BLaER1 (cell line): ENCODE measurements around the gene MINDY4.

Experiments used
- H3K27ac ChIP-seq: shearing (Covaris generic); formaldehyde crosslinking; 2 replicates; pipeline ENCODE4 v1.8.1; 2022
- H3K27me3 ChIP-seq: shearing (Covaris generic); formaldehyde crosslinking; 2 replicates; pipeline ENCODE4 v1.8.1; 2022
- H3K36me3 ChIP-seq: shearing (Covaris generic); formaldehyde crosslinking; 2 replicates; pipeline ENCODE4 v1.8.1; 2022
- H3K4me1 ChIP-seq: shearing (Covaris generic); formaldehyde crosslinking; 2 replicates; pipeline ENCODE4 v1.8.1; 2022
- H3K4me2 ChIP-seq: shearing (Covaris generic); formaldehyde crosslinking; 2 replicates; pipeline ENCODE4 v1.8.1; 2022
- H3K4me3 ChIP-seq: shearing (Covaris generic); formaldehyde crosslinking; 2 replicates; pipeline ENCODE4 v1.8.1; 2022
- H3K9ac ChIP-seq: shearing (Covaris generic); formaldehyde crosslinking; 2 replicates; pipeline ENCODE4 v1.8.1; 2022
- H3K9me3 ChIP-seq: shearing (Covaris generic); formaldehyde crosslinking; 2 replicates; pipeline ENCODE4 v1.8.1; 2022
- H4K20me1 ChIP-seq: shearing (Covaris generic); formaldehyde crosslinking; 2 replicates; pipeline ENCODE4 v1.8.1; 2022
- Cebpa-rat ChIP-seq: shearing (Covaris generic); IDR thresholded peaks from 2 replicates; pipeline ENCODE4 v1.8.1; 2022

Gene MINDY4

DNA sequence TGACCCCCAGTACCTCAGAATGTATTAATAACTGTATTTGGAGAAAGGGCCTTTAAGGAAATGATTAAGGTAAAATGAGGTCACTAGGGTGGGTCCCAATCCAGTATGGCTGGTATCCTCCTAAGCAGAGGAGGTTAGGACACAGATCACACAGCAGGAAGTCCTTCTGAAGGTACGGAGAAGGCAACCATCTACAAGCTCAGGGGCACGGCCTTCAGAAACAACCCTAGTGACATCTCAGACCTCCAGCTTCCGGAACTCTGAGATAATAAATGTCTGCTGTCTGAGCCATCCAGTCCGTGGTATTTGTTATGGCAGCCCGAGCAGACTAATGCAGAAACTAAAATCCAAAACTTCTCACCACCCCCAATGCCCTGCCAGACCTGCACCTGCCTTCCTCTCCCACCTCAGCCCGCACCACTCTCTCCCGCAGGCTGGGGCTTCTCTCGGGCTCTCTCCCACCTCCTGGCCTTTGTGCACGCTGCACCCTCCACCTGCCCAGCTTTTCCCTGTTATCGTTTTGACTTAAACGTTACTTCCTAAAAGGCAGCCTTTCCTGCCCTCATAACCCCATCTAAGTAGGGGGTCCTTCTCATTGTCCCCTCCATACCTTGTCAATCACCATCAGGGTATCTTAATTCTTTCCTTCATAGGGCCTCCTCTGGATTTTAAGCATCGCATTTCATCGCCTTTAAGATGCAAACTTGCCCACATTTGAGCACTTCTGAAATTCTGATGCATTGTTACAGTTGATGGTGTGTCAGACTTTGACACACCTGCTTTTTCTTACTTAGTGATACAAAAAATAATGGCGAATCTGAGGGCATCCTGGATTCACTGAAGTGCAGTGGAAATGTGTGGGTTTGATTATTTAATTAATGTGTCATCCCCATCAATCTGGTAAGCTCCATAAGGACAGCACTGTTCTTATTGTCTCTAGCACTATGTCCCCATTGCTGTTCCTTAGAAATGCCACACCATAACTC, 108.2 kb downstream of the MINDY4 start:
- no peak overlapping the region for H3K9ac ChIP-seq
- H3K27ac ChIP-seq: no peak overlapping the region
- peaks cover 50% of the 10 kb centered on the region for H3K4me1 ChIP-seq
- no peaks in the 10 kb centered on the region for H3K36me3 ChIP-seq
- no peak overlapping the region for H3K4me2 ChIP-seq
- no peaks in the 10 kb centered on the region for H3K27me3 ChIP-seq
- no peak overlapping the region for H3K4me3 ChIP-seq
- no peaks in the 10 kb centered on the region for H3K9me3 ChIP-seq
- H4K20me1 ChIP-seq: no peaks in the 10 kb centered on the region
- no peak for TF ChIP-seq Cebpa-rat

DNA sequence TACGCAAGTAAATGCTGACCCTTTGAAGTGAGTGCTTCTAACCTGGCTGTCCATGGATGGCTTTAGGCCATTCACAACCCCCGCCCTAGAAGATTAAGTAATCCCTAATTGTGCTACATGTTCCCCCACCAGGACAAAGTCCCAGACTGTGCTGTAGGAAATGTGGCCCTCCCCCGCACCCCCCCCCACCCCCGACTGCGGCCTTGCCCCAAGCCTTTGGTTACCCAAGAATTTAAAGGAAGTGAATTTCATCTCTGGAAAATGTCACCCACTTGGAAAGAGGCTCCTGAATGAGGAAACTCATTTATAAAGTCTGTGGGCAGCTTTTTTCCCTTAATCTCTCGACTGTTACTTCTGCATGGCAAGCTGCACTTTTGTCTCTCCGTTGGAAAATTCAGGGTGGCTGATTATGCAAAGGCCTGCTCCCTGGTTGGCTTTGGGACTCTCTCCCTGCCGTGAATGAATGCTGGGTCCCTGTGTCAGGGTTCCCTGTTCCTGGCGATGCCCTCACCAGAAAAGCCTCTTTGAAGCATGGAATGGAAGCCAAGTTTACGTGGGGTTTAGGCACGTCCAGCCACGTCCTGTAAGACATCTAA, 109.0 kb downstream of the MINDY4 start:
- no peak overlapping the region for H3K27ac ChIP-seq
- no peaks in the 10 kb centered on the region for H4K20me1 ChIP-seq
- no peak overlapping the region for H3K4me3 ChIP-seq
- H3K36me3 ChIP-seq: no peaks in the 10 kb centered on the region
- H3K9ac ChIP-seq: no peak overlapping the region
- peaks cover 50% of the 10 kb centered on the region for H3K4me1 ChIP-seq
- no peaks in the 10 kb centered on the region for H3K27me3 ChIP-seq
- no peak overlapping the region for H3K4me2 ChIP-seq
- TF ChIP-seq Cebpa-rat: no peak
- H3K9me3 ChIP-seq: no peaks in the 10 kb centered on the region

DNA sequence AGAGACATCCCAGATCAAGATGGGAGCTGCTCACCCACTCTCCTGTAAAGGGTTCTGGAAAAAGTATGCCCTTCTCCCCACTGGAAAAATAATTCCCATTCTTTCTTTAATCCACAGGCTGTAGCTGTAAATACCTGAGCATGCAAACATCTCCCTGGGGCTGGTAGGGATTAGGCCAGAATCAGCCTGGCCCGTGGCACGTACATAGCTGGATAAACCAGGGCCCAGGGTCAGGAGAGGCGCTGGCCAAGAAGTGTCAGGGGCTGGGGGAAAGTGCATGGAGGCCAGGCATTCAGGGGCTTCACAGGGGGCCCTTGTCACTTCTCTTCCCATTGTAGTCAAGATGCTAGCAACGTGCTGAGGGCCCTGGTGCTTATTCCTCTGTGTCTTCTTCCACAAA, 109.7 kb downstream of the MINDY4 start:
- Histone ChIP-seq H3K27me3 (no peaks in the 10 kb centered on the region), H3K9ac (no peak overlapping the region), H3K4me1 (peaks cover 50% of the 10 kb centered on the region), H3K27ac (no peak overlapping the region), H3K9me3 (no peaks in the 10 kb centered on the region), H4K20me1 (no peaks in the 10 kb centered on the region), H3K4me2 (no peak overlapping the region), H3K4me3 (no peak overlapping the region), H3K36me3 (no peaks in the 10 kb centered on the region)
- no peak for TF ChIP-seq Cebpa-rat

DNA sequence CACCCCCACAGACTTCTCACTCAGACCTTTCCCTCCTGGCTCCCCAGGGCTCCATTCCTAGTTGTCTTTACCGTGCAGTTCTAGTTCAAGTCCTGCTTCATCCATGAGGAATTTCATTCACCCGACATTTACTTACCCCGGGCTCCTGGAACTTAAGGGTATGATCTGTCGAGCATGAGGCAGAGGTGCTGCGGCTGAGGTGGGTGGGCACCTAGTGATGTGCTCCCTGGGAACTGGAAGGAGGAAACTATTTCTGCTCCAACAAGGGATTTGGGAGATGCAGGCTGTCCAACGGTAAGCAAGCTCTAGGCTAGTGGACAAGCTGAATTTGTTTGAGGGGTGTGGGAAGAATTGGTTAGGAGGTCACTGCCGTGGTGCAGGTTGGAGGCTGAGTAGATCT, 110.2 kb downstream of the MINDY4 start:
- Histone ChIP-seq H3K4me3 (no peak overlapping the region), H3K9ac (no peak overlapping the region), H4K20me1 (no peaks in the 10 kb centered on the region), H3K27me3 (no peaks in the 10 kb centered on the region), H3K4me1 (peaks cover 50% of the 10 kb centered on the region), H3K27ac (no peak overlapping the region), H3K4me2 (no peak overlapping the region), H3K9me3 (no peaks in the 10 kb centered on the region), H3K36me3 (no peaks in the 10 kb centered on the region)
- no peak for TF ChIP-seq Cebpa-rat

DNA sequence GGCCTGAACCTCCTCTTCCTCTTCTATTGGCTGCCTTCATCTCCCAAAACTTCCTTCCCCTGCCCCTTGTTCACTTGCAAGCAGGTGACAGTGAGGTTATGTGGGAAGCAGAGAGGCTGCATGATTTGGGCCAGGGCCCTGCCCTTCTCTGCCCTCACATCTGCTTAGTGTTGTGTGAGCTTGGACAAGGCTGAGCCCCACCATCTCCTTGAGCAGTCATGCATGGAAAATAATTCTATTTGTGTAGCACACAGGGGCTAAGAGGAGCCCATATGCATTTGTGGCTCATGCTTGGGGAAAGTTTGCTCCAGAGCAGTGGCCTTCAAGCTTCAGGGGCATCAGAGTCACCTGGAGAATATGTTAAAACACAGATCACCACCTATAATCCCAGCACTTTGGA, 113.7 kb downstream of the MINDY4 start:
- Histone ChIP-seq H3K4me2 (peak overlapping the region; percentile 90), H3K4me1 (peaks cover 56% of the 10 kb centered on the region)
- TF ChIP-seq Cebpa-rat: no peak

DNA sequence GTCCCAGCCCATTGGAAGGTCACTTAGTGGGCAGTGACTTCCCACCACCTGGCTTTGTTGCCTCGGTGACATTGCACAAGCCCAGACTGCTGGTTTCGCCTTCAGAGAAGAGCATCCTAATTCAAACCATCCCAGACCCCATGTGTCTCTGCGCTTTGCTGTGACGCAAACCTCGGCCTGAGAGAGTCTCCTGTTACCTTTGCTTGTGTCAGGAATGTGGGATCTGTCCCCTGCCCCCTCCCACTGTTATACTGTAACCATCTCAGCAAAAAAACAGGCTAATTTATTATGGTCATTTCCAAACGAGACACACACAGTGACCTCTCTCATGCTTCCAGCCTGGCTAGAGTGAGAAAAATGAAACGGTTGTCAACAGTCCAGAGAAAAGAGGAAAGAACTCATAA, 115.4 kb downstream of the MINDY4 start:
- Histone ChIP-seq H3K27me3 (no peaks in the 10 kb centered on the region), H3K9ac (0 out of 2 replicates have a peak overlapping the region, but pooled peaks have one; percentile 4), H3K4me1 (peaks cover 61% of the 10 kb centered on the region), H3K4me3 (no peak overlapping the region), H4K20me1 (no peaks in the 10 kb centered on the region), H3K36me3 (no peaks in the 10 kb centered on the region), H3K9me3 (peaks cover 25% of the 10 kb centered on the region), H3K27ac (no peak overlapping the region; the same call in 1 of the 2 replicates), H3K4me2 (peak overlapping the region; percentile 90)
- TF ChIP-seq Cebpa-rat: no peak

More for the DNA sequence above, 113.7 kb downstream of the MINDY4 start:
- Histone ChIP-seq H3K9me3 (peaks cover 8% of the 10 kb centered on the region), H3K27ac (no peak overlapping the region), H4K20me1 (no peaks in the 10 kb centered on the region), H3K27me3 (no peaks in the 10 kb centered on the region), H3K36me3 (no peaks in the 10 kb centered on the region), H3K9ac (no peak overlapping the region), H3K4me3 (no peak overlapping the region)

DNA sequence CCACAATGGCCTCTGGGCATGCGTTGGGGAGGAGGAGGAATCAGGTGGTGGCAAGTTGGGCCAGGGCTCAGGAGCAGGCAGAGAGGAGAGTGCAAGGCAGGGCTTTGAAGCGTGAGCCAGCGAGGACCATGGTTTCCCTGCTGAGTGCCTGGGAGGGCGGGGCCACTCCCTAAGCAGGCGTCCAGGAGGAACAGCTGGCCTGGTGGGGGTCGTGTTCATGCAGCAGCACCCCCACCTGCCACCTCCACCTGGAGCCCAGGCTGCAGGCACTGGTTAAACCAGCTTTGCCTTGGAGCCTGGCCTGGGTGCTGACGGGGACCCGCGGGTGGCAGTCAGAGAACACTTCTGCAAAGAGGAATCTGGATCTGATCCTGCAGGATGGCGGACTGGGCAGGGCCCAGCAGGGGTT, 116.3 kb downstream of the MINDY4 start:
- no peak for TF ChIP-seq Cebpa-rat
- Histone ChIP-seq H3K4me2 (peak overlapping the region; percentile 90), H4K20me1 (no peaks in the 10 kb centered on the region), H3K27me3 (no peaks in the 10 kb centered on the region), H3K4me1 (peaks cover 70% of the 10 kb centered on the region), H3K36me3 (no peaks in the 10 kb centered on the region), H3K9ac (no peak overlapping the region), H3K27ac (no peak overlapping the region), H3K4me3 (no peak overlapping the region), H3K9me3 (peaks cover 31% of the 10 kb centered on the region)

DNA sequence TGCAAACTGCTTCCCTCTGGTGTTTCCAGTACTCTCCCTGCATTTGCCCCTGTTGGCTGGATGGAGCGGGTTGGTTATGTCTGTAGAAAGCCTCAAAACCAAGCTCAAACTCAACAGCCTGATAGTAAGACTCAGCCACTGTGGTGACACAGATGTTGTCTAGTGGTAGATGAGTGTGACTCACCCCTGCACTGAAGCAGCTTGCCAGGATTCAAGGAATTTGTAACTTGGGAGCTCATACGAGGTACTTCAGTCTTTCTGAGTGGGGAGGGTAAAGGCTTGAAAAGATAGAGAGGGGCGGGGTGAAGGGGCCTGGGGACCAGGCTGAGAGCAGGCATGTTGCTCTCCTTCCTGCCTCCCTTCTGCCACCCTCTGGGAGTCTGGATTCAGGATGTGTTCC, 117.5 kb downstream of the MINDY4 start:
- H3K9me3 ChIP-seq: peaks cover 31% of the 10 kb centered on the region
- H3K4me3 ChIP-seq: no peak overlapping the region
- no peak overlapping the region for H3K27ac ChIP-seq
- TF ChIP-seq Cebpa-rat: no peak
- H4K20me1 ChIP-seq: no peaks in the 10 kb centered on the region
- peaks cover 70% of the 10 kb centered on the region for H3K4me1 ChIP-seq
- no peak overlapping the region for H3K9ac ChIP-seq
- no peak overlapping the region for H3K4me2 ChIP-seq
- no peaks in the 10 kb centered on the region for H3K36me3 ChIP-seq
- no peaks in the 10 kb centered on the region for H3K27me3 ChIP-seq

DNA sequence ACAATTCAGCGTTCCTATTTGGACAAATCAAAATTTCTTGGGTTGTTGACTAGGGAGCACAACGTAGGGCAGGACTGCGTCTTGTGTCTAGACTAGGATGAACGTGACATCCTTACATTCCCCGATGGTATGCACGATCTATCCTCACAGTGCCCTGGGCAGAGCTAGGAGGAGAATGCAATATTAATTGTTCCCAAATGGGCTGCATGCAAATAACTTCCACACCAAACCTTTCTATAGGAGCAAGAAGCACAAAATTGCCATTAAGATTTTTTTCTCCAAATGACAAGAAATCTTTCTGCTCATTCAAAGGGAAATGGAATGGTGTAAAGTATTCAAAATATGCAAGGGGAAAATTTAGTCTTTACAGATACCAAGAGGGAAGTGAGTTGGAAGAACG, 119.0 kb downstream of the MINDY4 start:
- Histone ChIP-seq H3K36me3 (no peaks in the 10 kb centered on the region), H3K4me3 (no peak overlapping the region), H3K9ac (no peak overlapping the region), H3K27me3 (no peaks in the 10 kb centered on the region), H3K4me1 (peaks cover 70% of the 10 kb centered on the region), H3K27ac (no peak overlapping the region), H3K9me3 (peaks cover 31% of the 10 kb centered on the region), H4K20me1 (no peaks in the 10 kb centered on the region), H3K4me2 (no peak overlapping the region)
- no peak for TF ChIP-seq Cebpa-rat

DNA sequence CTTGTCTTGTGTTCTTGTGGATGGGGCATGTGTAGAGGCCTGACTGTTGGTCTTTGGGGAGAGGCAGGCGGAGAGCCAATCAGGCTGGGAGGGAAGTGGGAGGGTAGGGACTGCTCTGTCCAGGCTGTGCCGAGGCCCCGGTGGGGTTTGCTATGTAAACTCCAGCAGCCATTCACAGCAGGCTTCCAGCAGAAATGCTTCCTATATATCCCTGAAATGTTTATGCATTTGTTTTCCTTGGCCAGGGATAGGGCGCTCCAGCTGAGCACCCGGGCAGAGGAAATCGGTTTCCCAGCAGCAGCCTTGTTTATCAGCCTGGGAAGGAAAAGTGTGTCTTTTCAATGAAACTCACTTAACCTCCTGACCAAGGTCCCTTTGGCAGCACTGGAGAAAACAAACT, 122.1 kb downstream of the MINDY4 start:
- peaks cover 72% of the 10 kb centered on the region for H3K4me1 ChIP-seq
- no peak overlapping the region for H3K9ac ChIP-seq
- TF ChIP-seq Cebpa-rat: no peak

More for the DNA sequence above, 122.1 kb downstream of the MINDY4 start:
- H3K27ac ChIP-seq: no peak overlapping the region
- no peaks in the 10 kb centered on the region for H3K27me3 ChIP-seq
- H3K9me3 ChIP-seq: peaks cover 31% of the 10 kb centered on the region
- no peaks in the 10 kb centered on the region for H4K20me1 ChIP-seq
- no peak overlapping the region for H3K4me3 ChIP-seq
- H3K4me2 ChIP-seq: peak overlapping the region; percentile 71
- no peaks in the 10 kb centered on the region for H3K36me3 ChIP-seq
